HFFc6 (cell line): Measurements from ENCODE around the gene RBM42. TPM values are rescaled to one million over a fixed set of nuclear protein-coding genes. Genes with fewer than 3 reads are reported as not detected.
A peak's percentile ranks its signal among the peaks of the same experiment; 100 is the strongest.

Experiments
- DNase-seq: peaks from one replicate; pipeline ENCODE4 v3.0.0-alpha.2; 2018
- H3K27ac Mint-ChIP-seq: 2 replicates; pipeline ENCODE4 v1.8.0; 2020; ENCODE audit warnings: mild to moderate bottlenecking, mixed read lengths
- H3K27me3 Mint-ChIP-seq: 2 replicates; pipeline ENCODE4 v1.8.0; 2021; ENCODE audit warnings: mild to moderate bottlenecking, moderate library complexity, mixed read lengths; ENCODE audit not compliant: insufficient read depth
- H3K36me3 Mint-ChIP-seq: 2 replicates; pipeline ENCODE4 v1.8.0; 2021; ENCODE audit warnings: low read depth, mixed read lengths
- H3K4me1 Mint-ChIP-seq: 2 replicates; pipeline ENCODE4 v1.8.0; 2020; ENCODE audit warnings: low read depth, mixed read lengths
- H3K4me3 Mint-ChIP-seq: 2 replicates; pipeline ENCODE4 v1.8.0; 2020; ENCODE audit warnings: mild to moderate bottlenecking, moderate library complexity, mixed read lengths
- H3K9me3 Mint-ChIP-seq: 2 replicates; pipeline ENCODE4 v1.8.0; 2020; ENCODE audit warnings: mild to moderate bottlenecking, mixed read lengths
- CTCF ChIP-seq: fragments of 200-600 bp; sonication (generic); IDR thresholded peaks from 2 replicates; pipeline ENCODE4 v1.5.0; 2021; ENCODE audit warnings: antibody characterized with exemption, mild to moderate bottlenecking
- total RNA-seq, 6 experiments: library from RNA; stranded (reverse); fragmentation: NEBNext Ultra II Directional; extraction: Animal tissue kit (Norgen Biotek cat#: 25700); gene quantifications; 2 replicates in 1 of 6; 3 replicates in 5 of 6; pipeline ENCODE4 v1.2.3, GENCODE V29; 2021

RBM42 gene
- total RNA-seq, 6 experiments from 2014 or later = 110 to 129 (median 120) TPM

GRCh38 chr19:35613574-35613973, 15.3 kb upstream of the RBM42 start:
- H3K27ac Mint-ChIP-seq = peak overlapping the region; percentile 33; the same call in 1 of the 2 replicates
- peaks cover 5% of the 10 kb centered on the region; the same call in 1 of the 2 replicates for H3K27me3 Mint-ChIP-seq
- DNase-seq = no peak
- peaks cover 2% of the 10 kb centered on the region; the same call in 1 of the 2 replicates for H3K36me3 Mint-ChIP-seq
- peak overlapping the region; percentile 87 for H3K4me3 Mint-ChIP-seq
- H3K9me3 Mint-ChIP-seq = peaks cover 3% of the 10 kb centered on the region
- TF ChIP-seq CTCF = no peak
- no peaks in the 10 kb centered on the region for H3K4me1 Mint-ChIP-seq

GRCh38 chr19:35615036-35615435, 13.8 kb upstream of the RBM42 start:
- H3K36me3 Mint-ChIP-seq = no peaks in the 10 kb centered on the region
- DNase-seq = no peak
- H3K9me3 Mint-ChIP-seq = no peaks in the 10 kb centered on the region
- no peak overlapping the region for H3K4me3 Mint-ChIP-seq
- H3K27me3 Mint-ChIP-seq = no peaks in the 10 kb centered on the region; the same call in 1 of the 2 replicates
- no peak for TF ChIP-seq CTCF
- H3K27ac Mint-ChIP-seq = no peak overlapping the region
- no peaks in the 10 kb centered on the region for H3K4me1 Mint-ChIP-seq

GRCh38 chr19:35618857-35619256, 10.0 kb upstream of the RBM42 start:
- H3K36me3 Mint-ChIP-seq = no peaks in the 10 kb centered on the region
- peak; percentile 21; the same call in 1 of the 2 replicates for TF ChIP-seq CTCF
- H3K4me3 Mint-ChIP-seq = no peak overlapping the region
- no peaks in the 10 kb centered on the region for H3K27me3 Mint-ChIP-seq
- no peak for DNase-seq
- H3K27ac Mint-ChIP-seq = no peak overlapping the region
- H3K9me3 Mint-ChIP-seq = no peaks in the 10 kb centered on the region
- no peaks in the 10 kb centered on the region for H3K4me1 Mint-ChIP-seq

- Mint-ChIP-seq H3K27me3 (no peaks in the 10 kb centered on the region), H3K9me3 (no peaks in the 10 kb centered on the region), H3K4me1 (no peaks in the 10 kb centered on the region), H3K27ac (no peak overlapping the region), H3K36me3 (no peaks in the 10 kb centered on the region), H3K4me3 (no peak overlapping the region)
- TF ChIP-seq CTCF = no peak
- no peak for DNase-seq
These were observed 9.4 kb upstream of the RBM42 start for GRCh38 chr19:35619290-35619923.

GRCh38 chr19:35620001-35620400, 8.8 kb upstream of the RBM42 start:
- no peak for TF ChIP-seq CTCF
- H3K4me3 Mint-ChIP-seq = no peak overlapping the region
- DNase-seq = no peak
- H3K27me3 Mint-ChIP-seq = no peaks in the 10 kb centered on the region
- no peaks in the 10 kb centered on the region for H3K4me1 Mint-ChIP-seq
- H3K27ac Mint-ChIP-seq = no peak overlapping the region
- no peaks in the 10 kb centered on the region for H3K9me3 Mint-ChIP-seq
- H3K36me3 Mint-ChIP-seq = no peaks in the 10 kb centered on the region
